CD4-positive, alpha-beta T cell treated with Interleukin-1 beta for 1 hour (primary cell): ENCODE measurements around the gene SELP.

Experiments used
- DNase-seq, 2 donors: peaks; one replicate each; pipeline ENCODE4 v3.0.0-alpha.2; 2020 to 2022

SELP gene

GRCh38 chr1:169574336-169574735, 55.6 kb downstream of the SELP start:
- no peak for DNase-seq

- no peak for DNase-seq
Observed at GRCh38 chr1:169572187-169572586, 57.7 kb downstream of the SELP start.

GRCh38 chr1:169571450-169571849, 58.5 kb downstream of the SELP start:
- DNase-seq = peak in 1 of 2 donors; percentile 31

DNA sequence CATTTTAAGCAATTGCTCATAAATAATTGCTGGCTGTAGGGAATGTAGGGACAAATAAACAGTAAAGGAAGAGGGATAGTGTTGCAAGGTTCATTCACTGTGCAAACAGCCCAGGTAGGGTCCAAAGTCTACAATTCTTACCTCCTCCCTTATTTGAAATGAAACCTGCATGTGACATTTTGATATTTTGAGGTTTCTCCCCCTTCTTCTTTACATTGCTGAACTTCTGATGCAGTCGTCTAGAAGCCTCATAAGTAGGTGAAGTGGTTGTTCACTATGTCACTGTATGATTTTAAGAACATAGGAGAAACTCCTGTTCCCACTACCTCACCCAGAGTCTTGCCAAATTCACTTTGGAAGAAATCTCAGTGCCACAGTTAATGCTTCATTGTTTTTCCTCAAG, 59.8 kb downstream of the SELP start:
- no peak for DNase-seq

DNA sequence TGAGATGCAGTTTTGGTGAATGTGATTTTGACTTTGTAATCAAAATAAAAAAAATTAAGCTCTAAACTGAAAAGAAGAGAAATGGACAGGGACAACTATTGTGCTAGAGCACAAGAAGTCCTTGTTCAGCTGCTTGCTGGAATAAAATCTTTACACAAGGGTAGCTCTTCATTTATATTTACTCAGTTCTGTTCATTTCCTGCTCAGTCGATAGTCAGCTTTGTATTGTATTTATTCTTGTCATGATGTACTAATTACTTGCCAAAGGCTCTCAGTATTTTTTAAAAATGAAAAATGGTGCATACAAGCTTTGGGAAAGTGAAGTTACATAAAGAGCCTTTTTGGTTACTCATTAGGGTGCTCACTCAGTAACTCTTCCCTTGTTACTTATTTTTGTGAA, 61.4 kb downstream of the SELP start:
- no peak for DNase-seq

GRCh38 chr1:169565335-169566271, 64.3 kb downstream of the SELP start:
- no peak for DNase-seq

- no peak for DNase-seq
Observed at GRCh38 chr1:169563650-169564049, 66.3 kb downstream of the SELP start.

DNA sequence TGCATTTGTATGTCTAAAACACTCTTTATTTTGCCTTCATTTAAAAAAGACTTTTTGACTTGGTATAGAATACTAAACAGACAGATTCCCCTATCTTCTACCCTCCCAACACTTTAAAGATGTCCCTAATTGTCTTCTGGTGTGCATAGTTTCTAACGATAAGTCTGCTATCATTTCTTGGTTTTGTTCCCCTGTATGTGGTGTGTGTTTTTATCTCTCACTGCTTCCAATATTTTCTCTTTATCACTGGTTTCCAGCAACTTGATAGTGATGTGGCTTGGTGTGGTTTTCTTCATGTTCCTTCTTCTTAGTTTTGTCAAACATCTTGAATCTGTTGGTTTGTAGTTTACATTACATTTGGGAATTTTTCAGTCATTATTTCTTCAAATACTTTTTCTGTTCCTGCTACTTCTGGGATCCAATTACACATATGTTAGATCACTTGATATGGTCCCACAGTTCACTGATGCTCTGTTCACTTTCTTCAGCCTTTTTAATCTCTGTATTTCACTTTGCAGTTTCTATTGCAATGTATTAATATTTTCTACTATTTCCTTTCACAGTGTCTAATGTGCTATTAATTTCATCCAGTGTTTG, 66.8 kb downstream of the SELP start:
- DNase-seq = no peak

DNA sequence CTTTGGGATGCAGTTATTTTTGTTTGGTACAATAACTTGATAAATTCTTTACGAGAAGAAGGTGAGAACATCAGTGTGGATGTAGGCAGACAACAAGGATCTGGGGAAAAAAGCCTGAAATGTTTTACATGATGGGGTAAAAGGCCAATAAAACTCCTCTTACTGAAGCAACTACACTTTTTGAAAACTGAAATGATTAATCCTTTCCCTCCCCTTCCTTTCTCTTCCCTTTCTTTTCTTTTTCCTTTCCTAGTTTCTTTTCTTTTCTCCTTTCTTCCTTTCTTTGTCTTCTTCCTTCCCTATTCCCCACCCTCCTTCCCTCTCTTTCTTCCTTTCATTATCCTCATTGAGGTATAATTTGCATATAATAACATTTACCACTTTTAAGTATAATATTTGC, 68.2 kb downstream of the SELP start:
- no peak for DNase-seq

DNA sequence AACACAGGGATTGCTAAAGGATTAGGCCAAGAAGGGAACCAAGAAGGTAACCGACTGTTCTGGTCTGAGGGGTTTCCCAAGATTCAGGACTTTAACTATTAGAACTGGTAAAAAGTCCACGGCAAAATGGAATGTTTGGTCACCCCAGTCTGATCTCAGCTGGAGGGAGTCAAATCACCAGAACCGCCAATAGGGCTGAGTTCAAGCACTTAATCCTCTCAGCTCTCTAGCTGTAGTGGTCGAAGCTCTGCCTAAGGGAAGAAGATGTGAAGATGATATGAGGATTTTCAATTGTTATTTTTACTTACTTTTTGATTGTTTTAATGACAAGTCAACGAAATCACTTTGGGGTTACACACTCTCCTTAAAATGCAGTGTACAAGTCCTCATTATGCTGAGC, 72.8 kb downstream of the SELP start:
- no peak for DNase-seq

- peak in 1 of 2 donors; percentile 56 for DNase-seq
Observed at GRCh38 chr1:169550294-169550693, 79.6 kb downstream of the SELP start.

GRCh38 chr1:169548282-169548681, 81.6 kb downstream of the SELP start:
- no peak for DNase-seq

DNA sequence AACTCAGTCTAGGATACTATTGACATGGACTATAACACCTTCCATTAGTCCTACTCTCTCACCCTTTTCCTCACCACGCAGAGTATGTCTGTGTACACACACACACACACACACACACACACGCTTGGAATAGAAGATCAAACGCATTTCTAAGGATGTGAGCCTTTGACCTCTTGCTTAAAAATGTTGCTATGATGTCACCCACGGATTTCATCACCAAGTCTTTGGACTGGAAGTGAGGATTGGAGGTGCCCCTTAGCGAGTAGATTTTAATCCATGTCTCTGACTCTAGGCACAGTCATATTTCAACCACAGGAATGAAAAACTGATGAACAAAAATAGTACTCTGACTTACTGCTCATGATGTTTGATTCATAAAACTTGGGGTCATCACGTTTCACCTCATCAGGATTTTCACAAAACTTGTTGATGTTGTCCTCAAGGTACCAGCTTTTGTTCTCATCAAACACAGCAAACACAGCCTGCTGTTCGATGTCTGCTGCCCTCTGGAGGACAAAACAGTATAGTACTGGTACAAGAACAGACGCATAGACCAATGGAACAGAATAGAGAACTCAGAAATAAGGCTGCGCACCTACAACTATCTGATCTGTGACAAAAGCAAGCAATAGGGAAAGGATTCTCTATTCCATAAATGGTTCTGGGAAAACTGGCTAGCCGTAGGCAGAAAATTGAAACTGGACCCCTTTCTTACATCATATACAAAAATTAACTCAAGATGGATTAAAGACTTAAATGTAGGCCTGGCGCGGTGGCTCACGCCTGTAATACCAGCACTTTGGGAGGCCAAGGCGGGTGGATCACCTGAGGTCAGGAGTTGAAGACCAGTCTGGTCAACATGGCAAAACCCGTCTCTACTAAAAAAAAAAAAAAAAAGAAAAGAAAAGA, 83.6 kb downstream of the SELP start:
- peak; percentile 57 to 80 for DNase-seq

- no peak for DNase-seq
Observed at GRCh38 chr1:169545472-169545871, 84.5 kb downstream of the SELP start.

DNA sequence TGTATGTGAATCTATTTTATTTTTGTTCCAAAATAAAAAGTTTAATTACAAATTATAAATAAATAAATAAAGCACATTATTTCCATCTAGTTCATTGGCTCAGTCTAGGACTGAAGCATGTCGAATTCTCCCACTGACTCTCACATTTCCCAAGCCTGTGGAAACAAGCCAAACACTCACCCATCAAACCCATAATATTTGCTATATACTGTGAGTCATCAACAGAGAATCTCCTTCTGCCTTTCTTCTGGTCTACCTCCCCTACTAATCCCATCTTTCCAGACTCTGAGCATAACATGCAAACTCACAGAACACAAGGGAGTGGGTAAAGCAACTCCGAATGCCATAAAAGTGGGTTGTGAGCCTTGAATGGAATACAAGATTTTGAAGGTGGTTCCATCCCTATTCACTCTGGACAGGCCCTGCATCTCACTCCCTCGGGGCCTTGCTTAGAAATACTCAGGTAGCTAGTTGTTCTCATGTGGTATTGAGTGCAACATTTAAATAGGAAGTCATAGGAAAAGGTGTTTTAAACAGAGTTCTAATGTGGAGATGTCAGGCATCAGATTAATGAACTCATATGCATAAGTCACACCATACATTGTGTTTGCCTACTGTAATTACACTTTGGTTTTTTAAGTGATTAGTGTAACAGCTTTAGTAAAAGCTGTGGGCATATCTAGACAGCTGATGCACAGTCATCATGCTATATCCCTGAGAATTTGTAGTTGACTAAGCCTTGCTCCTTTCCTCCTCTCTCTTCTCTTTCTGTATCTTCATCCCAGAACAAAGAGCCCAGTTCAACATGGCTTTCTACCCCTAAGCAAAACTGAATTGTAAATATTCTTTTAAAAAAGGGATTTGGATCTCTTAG, 90.7 kb downstream of the SELP start:
- no peak for DNase-seq
